ENCODE results near the gene CUX1.
"Not testable (repeated sequence)": the region's sequence is repeated elsewhere in the genome, so short reads cannot be mapped to it uniquely, and the experiment has no call there.

- not testable (repeated sequence) for TF ChIP-seq ZFP30 (CRISPR knock-in tag; IDR thresholded peaks at IDR 0.05); TCF4 (CRISPR knock-in tag; IDR thresholded peaks at IDR 0.05; ENCODE audit: borderline replicate concordance)
These were observed 483.9 kb downstream of the CUX1 start for GRCh38 chr7:102301367-102301766.

Measured in SK-N-SH treated with all-trans-retinoic acid at 6 μM for 48 hours (cell line).